ENCODE data around the gene PRR20G. TPM values are rescaled to one million over a fixed set of nuclear protein-coding genes. Genes with fewer than 3 reads are reported as not detected.

The PRR20G gene
- total RNA-seq, 1 donor from 2014 or later, result not detected

GRCh38 chr3:127250032-127250431, 37.8 kb downstream of the PRR20G start:
- DNase-seq (ENCODE audit: low spot score), result no peak
- ATAC-seq, result no peak
- intact Hi-C loops (cut with DNase I), result no loop called here

- ATAC-seq (no peak), DNase-seq (ENCODE audit: low spot score) (no peak)
- intact Hi-C loops (cut with DNase I), result no loop called here
Observed at GRCh38 chr3:127247292-127247691, 40.6 kb downstream of the PRR20G start.

GRCh38 chr3:127238602-127239001, 49.2 kb downstream of the PRR20G start:
- DNase-seq (ENCODE audit: low spot score) (no peak), ATAC-seq (no peak)
- intact Hi-C loops (cut with DNase I), result no loop called here

GRCh38 chr3:127237835-127238234, 50.0 kb downstream of the PRR20G start:
- DNase-seq (ENCODE audit: low spot score), result no peak
- intact Hi-C loops (cut with DNase I), result no loop called here
- no peak for ATAC-seq

- intact Hi-C loops (cut with DNase I), result no loop called here
- DNase-seq (ENCODE audit: low spot score), result no peak
- ATAC-seq, result no peak
Observed at GRCh38 chr3:127235706-127236105, 52.1 kb downstream of the PRR20G start.

GRCh38 chr3:127234778-127235177, 53.1 kb downstream of the PRR20G start:
- ATAC-seq, result no peak
- no peak for DNase-seq (ENCODE audit: low spot score)
- intact Hi-C loops (cut with DNase I), result no loop called here

Other genes starting within 250 kb of the PRR20G start
- not detected for gene PRR23E, start 94.9 kb downstream of the PRR20G start, total RNA-seq